DOHH2 (cell line): ENCODE data around the gene CARD11.

ENCODE experiments used
- H3F3A ChIP-seq: fragments of 200-600 bp; sonication (generic), shearing (Covaris generic); 2 replicates; pipeline ENCODE4 v1.6.0; 2016; ENCODE audit warnings: antibody characterized with exemption, mild to moderate bottlenecking; ENCODE audit not compliant: control insufficient read depth, insufficient read depth
- H3K27ac ChIP-seq: fragments of 200-600 bp; sonication (generic); 2 replicates; pipeline ENCODE4 v1.5.1; 2014; ENCODE audit warnings: low read depth, mild to moderate bottlenecking, low read length, moderate library complexity
- H3K27me3 ChIP-seq: fragments of 200-600 bp; sonication (generic); 2 replicates; pipeline ENCODE4 v1.6.1; 2014; ENCODE audit warnings: mild to moderate bottlenecking, low read length, mixed read lengths; ENCODE audit not compliant: control insufficient read depth
- H3K36me3 ChIP-seq: fragments of 200-600 bp; sonication (generic); 2 replicates; pipeline ENCODE4 v1.6.1; 2014; ENCODE audit warnings: mild to moderate bottlenecking, low read length, moderate library complexity, mixed read lengths; ENCODE audit not compliant: control insufficient read depth
- H3K4me1 ChIP-seq: fragments of 200-600 bp; sonication (generic); 2 replicates; pipeline ENCODE4 v1.6.1; 2014; ENCODE audit warnings: mild to moderate bottlenecking, low read length, mixed read lengths; ENCODE audit not compliant: control insufficient read depth
- H3K4me2 ChIP-seq: fragments of 200-600 bp; sonication (generic); 2 replicates; pipeline ENCODE4 v1.6.0; 2014; ENCODE audit warnings: mild to moderate bottlenecking, low read length, moderate library complexity
- H3K4me3 ChIP-seq: fragments of 200-600 bp; sonication (generic); 2 replicates; pipeline ENCODE4 v1.5.1; 2014; ENCODE audit warnings: mild to moderate bottlenecking, low read length, mixed read lengths
- H3K79me2 ChIP-seq: fragments of 200-600 bp; sonication (generic); 2 replicates; pipeline ENCODE4 v1.6.1; 2014; ENCODE audit warnings: mild to moderate bottlenecking, low read length, mixed read lengths; ENCODE audit not compliant: control insufficient read depth
- H3K9me2 ChIP-seq: fragments of 200-600 bp; sonication (generic); replicated peaks from 2 replicates; pipeline ENCODE4 v1.6.1; 2014; ENCODE audit warnings: mild to moderate bottlenecking, low read length, mixed read lengths; ENCODE audit not compliant: control insufficient read depth
- H3K9me3 ChIP-seq: fragments of 200-600 bp; sonication (generic); 2 replicates; pipeline ENCODE4 v1.6.1; 2014; ENCODE audit warnings: antibody characterized with exemption, low read length, mixed read lengths; ENCODE audit not compliant: control insufficient read depth, insufficient read depth
- H4K20me1 ChIP-seq: fragments of 200-600 bp; sonication (generic); 2 replicates; pipeline ENCODE4 v1.6.0; 2014; ENCODE audit warnings: low read depth, mild to moderate bottlenecking, antibody characterized with exemption, low read length, moderate library complexity; ENCODE audit not compliant: control insufficient read depth, insufficient read depth
- CTCF ChIP-seq: fragments of 200-600 bp; sonication (generic); IDR thresholded peaks from one replicate; pipeline ENCODE4 v1.5.1; 2014; ENCODE audit warnings: antibody characterized with exemption, mild to moderate bottlenecking, low read depth, low read length; ENCODE audit not compliant: poor library complexity, severe bottlenecking
- EZH2phosphoT487 ChIP-seq: fragments of 200-600 bp; sonication (generic); IDR thresholded peaks from 2 replicates; pipeline ENCODE4 v1.6.1; 2017; ENCODE audit warnings: borderline replicate concordance, mild to moderate bottlenecking, antibody characterized with exemption, low read length, moderate library complexity, mixed read lengths

CARD11 gene

GRCh38 chr7:2990949-2991470, 52.7 kb downstream of the CARD11 start:
- no peaks in the 10 kb centered on the region for H3F3A ChIP-seq
- H3K27me3 ChIP-seq = no peaks in the 10 kb centered on the region
- H3K4me3 ChIP-seq = no peak overlapping the region
- H4K20me1 ChIP-seq = peaks cover 9% of the 10 kb centered on the region; the same call in 1 of the 2 replicates
- no peak overlapping the region for H3K27ac ChIP-seq
- peaks cover 93% of the 10 kb centered on the region for H3K79me2 ChIP-seq
- TF ChIP-seq CTCF (no peak), EZH2phosphoT487 (no peak)
- no peak overlapping the region for H3K4me2 ChIP-seq
- peaks cover 32% of the 10 kb centered on the region for H3K36me3 ChIP-seq
- no peaks in the 10 kb centered on the region for H3K9me2 ChIP-seq
- H3K9me3 ChIP-seq = peaks cover 4% of the 10 kb centered on the region; the same call in 1 of the 2 replicates
- H3K4me1 ChIP-seq = no peaks in the 10 kb centered on the region

DNA sequence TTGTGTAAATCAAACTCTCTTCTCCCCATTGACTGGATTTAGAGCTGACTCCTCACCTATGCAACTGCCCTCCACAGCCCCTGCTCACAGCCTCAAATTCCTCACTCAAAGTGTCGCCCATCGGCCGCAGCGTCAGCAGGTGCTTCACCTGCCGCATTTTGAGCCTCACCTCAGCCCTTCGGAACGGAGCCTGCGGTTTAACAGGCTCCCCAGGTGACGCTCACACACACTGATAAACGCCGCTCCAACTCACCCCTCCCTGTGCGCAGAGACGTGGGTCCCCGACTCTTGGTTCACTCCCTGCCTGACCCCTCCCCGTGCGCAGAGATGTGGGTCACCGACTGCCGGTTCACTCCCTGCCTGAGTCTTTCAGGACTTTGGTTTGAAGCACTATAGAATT, 57.1 kb downstream of the CARD11 start:
- no peaks in the 10 kb centered on the region for H3K9me2 ChIP-seq

DNA sequence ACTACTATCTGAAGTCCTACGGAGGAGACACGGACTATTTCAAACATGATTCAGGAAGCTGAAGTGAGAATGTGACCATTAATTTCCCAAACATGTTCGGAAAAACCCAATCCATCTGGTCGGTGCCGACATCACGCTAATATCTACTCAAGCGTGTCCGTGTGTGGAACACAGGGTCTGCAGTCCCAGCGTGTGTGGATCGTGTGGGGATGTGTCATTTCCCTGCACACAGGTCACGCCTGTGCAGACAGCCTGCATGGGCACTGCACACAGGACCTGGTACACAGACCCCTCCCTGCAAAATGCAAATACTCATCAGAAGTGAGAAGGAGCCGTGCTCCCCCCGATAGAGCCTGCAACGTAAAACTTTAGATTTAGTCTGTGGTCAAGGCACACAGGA, 57.8 kb downstream of the CARD11 start:
- Histone ChIP-seq H3F3A (no peaks in the 10 kb centered on the region), H3K79me2 (peaks cover 81% of the 10 kb centered on the region), H3K4me3 (no peak overlapping the region), H3K27me3 (no peaks in the 10 kb centered on the region), H3K27ac (no peak overlapping the region), H3K4me2 (no peak overlapping the region), H3K36me3 (peaks cover 20% of the 10 kb centered on the region), H3K9me3 (no peaks in the 10 kb centered on the region), H3K4me1 (peaks cover 19% of the 10 kb centered on the region), H4K20me1 (peaks cover 17% of the 10 kb centered on the region), H3K9me2 (no peaks in the 10 kb centered on the region)
- TF ChIP-seq CTCF (no peak), EZH2phosphoT487 (no peak)

More for the DNA sequence above, 57.1 kb downstream of the CARD11 start:
- H3K27me3 ChIP-seq = no peaks in the 10 kb centered on the region
- H3K4me1 ChIP-seq = peaks cover 12% of the 10 kb centered on the region
- peaks cover 10% of the 10 kb centered on the region for H4K20me1 ChIP-seq
- H3K4me2 ChIP-seq = no peak overlapping the region
- H3K9me3 ChIP-seq = no peaks in the 10 kb centered on the region
- TF ChIP-seq EZH2phosphoT487 = no peak
- TF ChIP-seq CTCF = no peak
- H3F3A ChIP-seq = no peaks in the 10 kb centered on the region
- H3K4me3 ChIP-seq = no peak overlapping the region
- no peak overlapping the region for H3K27ac ChIP-seq
- peaks cover 13% of the 10 kb centered on the region for H3K36me3 ChIP-seq
- H3K79me2 ChIP-seq = peaks cover 81% of the 10 kb centered on the region
